Right lobe of liver (tissue), 6 donors: ENCODE measurements around the gene TWIST2. TPM values are rescaled to one million over a fixed set of nuclear protein-coding genes. Genes with fewer than 3 reads are reported as not detected.

ENCODE experiments used
- ATAC-seq, 4 donors: fragments of 200-7000 bp; cut with Tn5 transposase; one replicate each; pipeline ENCODE4 v1.9.1; 2020; ENCODE audit warnings: mild to moderate bottlenecking in 4 of 4, moderate library complexity in 4 of 4
- DNase-seq, 3 donors: peaks; one replicate each; pipeline ENCODE4 v3.0.0-alpha.2; 2020
- H3K27ac ChIP-seq, 3 donors: fragments of 200-600 bp; one replicate each; pipeline ENCODE4 v1.8.0; 2022
- H3K27me3 ChIP-seq, 2 donors: fragments of 200-600 bp; one replicate each; pipeline ENCODE4 v1.8.0; 2022
- H3K36me3 ChIP-seq, 4 donors: fragments of 200-600 bp; sonication (generic) in 1 of 4; one replicate each; pipeline versions ENCODE4 v1.5.1 to v1.8.0; 2017 to 2022; ENCODE audit warnings: control low read depth in 1 of 4
- H3K4me1 ChIP-seq, 4 donors: fragments of 200-600 bp; sonication (generic) in 1 of 4; one replicate each; pipeline versions ENCODE4 v1.5.1 to v1.8.0; 2017 to 2022; ENCODE audit warnings: control low read depth in 1 of 4
- H3K4me3 ChIP-seq, 3 donors: fragments of 200-600 bp; one replicate each; pipeline ENCODE4 v1.8.0; 2022
- H3K9me3 ChIP-seq, 4 donors: fragments of 200-600 bp; sonication (generic) in 1 of 4; one replicate each; pipeline versions ENCODE4 v1.5.1 to v1.8.0; 2017 to 2022; ENCODE audit warnings: control low read depth in 1 of 4
- POLR2A ChIP-seq: fragments of 450-650 bp; IDR thresholded peaks from one replicate; pipeline ENCODE4 v1.6.1; 2017; ENCODE audit warnings: antibody characterized with exemption, mild to moderate bottlenecking
- WGBS: methylation state at CpG from one replicate; pipeline ENCODE4 v1.1.6; 2018; ENCODE audit warnings: low coverage, low lambda C conversion rate; ENCODE audit not compliant: insufficient coverage; ENCODE audit errors: missing lambda C conversion rate; 5-methylcytosine and 5-hydroxymethylcytosine counted together
- intact Hi-C, 2 donors: fragments of 100-400 bp; cut with DNase I; formaldehyde crosslinking; loops; one replicate each; pipeline versions ENCODE4 v1.11.2 to v1.14.1; 2022
- total RNA-seq, 6 experiments: library from RNA; depleted of rRNA in 2 of 6; stranded (reverse); fragments of >200 nt in 2 of 6; fragmentation: NEBNext Ultra II Directional in 3 of 6; extraction: Animal tissue kit (Norgen Biotek cat#: 25700) in 3 of 6; gene quantifications; one replicate each; pipeline versions ENCODE4 v1.1.0 to v1.2.4, GENCODE V29; 2016 to 2023
- TF ChIP-seq, protein P1 (sequence below), 4 donors: fragments of 200-600 bp in 3 of 4; fragments of 450-650 bp in 1 of 4; IDR thresholded peaks; one replicate each; pipeline versions ENCODE4 v1.5.1 to v1.8.0; 2016 to 2022; ENCODE audit warnings: antibody characterized with exemption in 4 of 4, mild to moderate bottlenecking in 2 of 4
- donor health status: DM: no; HTN: yes; CAD: no.
- donor health status: DM: no; HTN: no; CAD: no.
- donor health status: DM: no; HTN: no; CAD: no.
- donor health status: DM: no; HTN: yes; CAD: no.
- donor health status: DM: no; HTN: yes; CAD: no.

The TWIST2 gene
- total RNA-seq, 6 experiments from 2014 or later = 0.15 to 0.56 (median 0.18) TPM; not detected in 3

DNA sequence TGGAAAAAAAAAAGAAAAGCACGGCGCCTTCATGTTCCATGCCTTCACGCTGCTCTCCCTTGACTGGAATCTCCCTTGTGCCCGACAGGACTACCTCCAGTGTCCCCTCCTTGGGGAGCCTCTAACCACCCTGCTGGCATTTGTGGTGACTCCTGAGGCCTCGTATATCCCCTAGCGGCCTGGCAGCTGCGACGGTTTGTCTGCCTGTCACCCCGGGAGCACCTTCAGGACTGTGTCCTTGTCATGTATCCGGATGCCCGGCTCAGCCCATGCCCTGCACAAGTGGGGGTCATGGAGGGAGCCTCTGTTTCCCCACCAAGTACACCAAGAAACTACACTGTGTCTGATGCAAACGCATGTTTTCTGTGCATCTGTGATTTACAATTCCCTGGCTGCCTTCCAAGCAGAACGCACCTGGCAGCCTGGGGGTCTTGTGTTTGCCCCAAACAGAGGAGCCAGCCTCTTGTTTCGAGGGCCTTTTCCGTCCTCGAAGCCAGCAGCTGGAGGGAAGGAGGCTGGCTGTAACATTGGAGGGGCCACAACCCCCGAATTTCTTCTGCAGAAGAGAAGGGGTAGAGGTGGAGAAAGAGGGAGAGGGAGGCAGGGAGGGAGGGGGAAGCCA, 18.9 kb downstream of the TWIST2 start:
- Histone ChIP-seq H3K27me3 (no peaks in the 10 kb centered on the region), H3K4me1 (no peaks in the 10 kb centered on the region), H3K36me3 (no peaks in the 10 kb centered on the region), H3K4me3 (no peak overlapping the region), H3K27ac (no peak overlapping the region), H3K9me3 (no peaks in the 10 kb centered on the region)
- intact Hi-C loops = no loop called here
- ATAC-seq (no peak), DNase-seq (no peak)
- 70% methylated on average over 9 of the region's 17 CpGs for WGBS
- TF ChIP-seq, protein P1, sequence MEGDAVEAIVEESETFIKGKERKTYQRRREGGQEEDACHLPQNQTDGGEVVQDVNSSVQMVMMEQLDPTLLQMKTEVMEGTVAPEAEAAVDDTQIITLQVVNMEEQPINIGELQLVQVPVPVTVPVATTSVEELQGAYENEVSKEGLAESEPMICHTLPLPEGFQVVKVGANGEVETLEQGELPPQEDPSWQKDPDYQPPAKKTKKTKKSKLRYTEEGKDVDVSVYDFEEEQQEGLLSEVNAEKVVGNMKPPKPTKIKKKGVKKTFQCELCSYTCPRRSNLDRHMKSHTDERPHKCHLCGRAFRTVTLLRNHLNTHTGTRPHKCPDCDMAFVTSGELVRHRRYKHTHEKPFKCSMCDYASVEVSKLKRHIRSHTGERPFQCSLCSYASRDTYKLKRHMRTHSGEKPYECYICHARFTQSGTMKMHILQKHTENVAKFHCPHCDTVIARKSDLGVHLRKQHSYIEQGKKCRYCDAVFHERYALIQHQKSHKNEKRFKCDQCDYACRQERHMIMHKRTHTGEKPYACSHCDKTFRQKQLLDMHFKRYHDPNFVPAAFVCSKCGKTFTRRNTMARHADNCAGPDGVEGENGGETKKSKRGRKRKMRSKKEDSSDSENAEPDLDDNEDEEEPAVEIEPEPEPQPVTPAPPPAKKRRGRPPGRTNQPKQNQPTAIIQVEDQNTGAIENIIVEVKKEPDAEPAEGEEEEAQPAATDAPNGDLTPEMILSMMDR (IDR thresholded peaks at IDR 0.05) = no peak
- no peak for TF ChIP-seq POLR2A

DNA sequence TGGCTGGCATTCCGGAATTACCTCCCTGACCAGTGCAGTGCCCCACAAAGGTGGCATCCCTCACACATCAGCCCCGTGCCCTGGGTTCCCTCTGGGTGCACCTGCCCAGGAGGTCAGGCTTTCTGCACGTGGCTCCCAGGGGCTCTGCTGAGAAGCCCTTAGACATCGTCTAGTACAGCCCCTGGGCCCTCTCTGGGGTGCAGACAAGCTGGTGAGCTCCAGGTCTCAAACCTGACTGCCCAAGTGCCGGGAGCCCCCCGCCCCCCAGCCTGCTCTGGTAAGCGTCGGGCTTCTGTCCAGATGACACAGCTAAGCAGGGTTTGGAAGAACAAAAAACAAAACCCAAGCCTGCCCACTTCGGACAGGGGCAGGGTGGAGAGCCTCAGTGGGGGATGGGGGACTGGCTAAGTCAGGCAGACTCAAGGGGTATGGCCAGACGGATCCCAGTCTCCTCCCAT, 20.2 kb downstream of the TWIST2 start:
- no peak overlapping the region for H3K4me3 ChIP-seq
- ATAC-seq (no peak), DNase-seq (no peak)
- H3K9me3 ChIP-seq = no peaks in the 10 kb centered on the region
- no peaks in the 10 kb centered on the region for H3K36me3 ChIP-seq
- WGBS = 63% methylated on average over 5 of the region's 10 CpGs
- no peak overlapping the region for H3K27ac ChIP-seq
- no peaks in the 10 kb centered on the region for H3K4me1 ChIP-seq
- intact Hi-C loops = no loop called here
- no peaks in the 10 kb centered on the region for H3K27me3 ChIP-seq
- TF ChIP-seq, protein P1 (IDR thresholded peaks at IDR 0.05) = no peak
- no peak for TF ChIP-seq POLR2A

DNA sequence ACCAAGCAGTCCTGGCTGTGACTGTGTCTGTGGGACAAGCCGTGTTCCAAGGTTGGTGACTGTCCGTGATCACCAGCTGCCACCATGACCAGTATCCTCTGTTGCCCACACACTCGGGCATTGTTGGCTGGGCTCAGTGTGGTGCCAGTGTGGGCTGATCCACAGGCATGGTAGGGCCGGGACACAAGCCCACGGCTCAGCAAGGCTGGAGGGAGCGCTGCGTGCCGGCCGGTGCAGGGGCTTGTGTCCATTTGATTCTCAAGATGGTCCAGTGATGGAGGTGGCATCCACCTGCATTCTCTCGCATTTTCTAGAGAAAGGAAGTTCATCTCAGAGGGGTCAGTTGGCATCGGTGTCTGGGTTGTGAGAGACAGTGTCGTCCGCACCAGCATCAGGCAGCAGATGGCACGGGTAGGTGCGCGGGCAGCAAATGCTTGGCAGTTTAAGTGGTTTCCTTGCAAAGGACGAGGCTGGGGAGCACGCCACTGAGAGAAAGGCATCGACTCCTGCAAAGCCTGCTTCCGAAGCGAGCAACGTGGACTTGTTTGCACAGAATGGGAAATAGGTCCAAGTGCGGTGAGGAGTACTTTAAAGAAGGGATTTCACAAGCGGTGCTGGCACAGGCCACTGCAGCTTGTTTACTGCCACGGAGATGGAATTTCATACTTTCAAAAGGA, 20.9 kb downstream of the TWIST2 start:
- Histone ChIP-seq H3K4me1 (no peaks in the 10 kb centered on the region), H3K9me3 (no peaks in the 10 kb centered on the region), H3K36me3 (no peaks in the 10 kb centered on the region), H3K27ac (no peak overlapping the region), H3K27me3 (no peaks in the 10 kb centered on the region), H3K4me3 (no peak overlapping the region)
- TF ChIP-seq POLR2A = no peak
- TF ChIP-seq, protein P1 (IDR thresholded peaks at IDR 0.05) = no peak
- DNase-seq (no peak), ATAC-seq (peak in 3 of 4 donors; percentile 9 to 55 (median 43))
- WGBS = 55% methylated on average over 16 of the region's 25 CpGs
- intact Hi-C loops = no loop called here

DNA sequence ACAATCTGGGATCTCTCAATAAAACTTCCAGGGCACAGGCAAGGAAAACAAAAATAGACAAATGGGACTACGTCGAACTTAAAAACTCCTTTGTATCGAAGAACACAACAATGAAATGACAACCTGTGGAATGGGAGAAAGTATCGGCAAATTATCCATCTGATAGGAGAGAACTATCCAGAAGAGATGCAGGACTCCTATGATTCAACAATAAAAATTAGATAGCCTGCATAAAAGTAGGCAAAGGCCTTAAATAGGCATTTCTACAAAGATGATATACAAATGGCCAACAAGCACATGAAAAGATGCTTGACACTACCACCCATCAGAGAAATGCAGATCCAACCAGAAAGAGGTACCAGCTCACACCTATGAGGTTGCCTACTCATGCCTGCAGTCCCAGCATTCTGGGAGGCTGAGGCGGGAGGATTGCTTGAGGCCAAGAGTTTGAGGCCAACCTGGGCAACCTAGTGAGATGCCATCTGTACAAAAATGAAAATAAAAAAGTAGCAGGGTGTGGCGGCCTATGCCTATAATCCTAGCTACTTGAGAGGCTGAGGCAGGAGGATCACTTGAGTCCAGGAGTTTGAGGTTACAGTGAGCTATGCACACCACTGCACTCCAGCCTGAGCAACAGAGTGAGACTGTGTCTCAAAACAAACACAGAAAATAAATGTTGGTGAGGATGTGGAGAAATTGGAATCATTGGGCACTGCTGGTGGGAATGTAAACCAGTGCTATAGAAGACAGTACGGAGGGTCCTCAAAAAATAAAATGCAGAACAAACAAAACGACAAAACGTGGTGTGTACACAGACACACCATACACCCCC, 21.6 kb downstream of the TWIST2 start:
- Histone ChIP-seq H3K27me3 (no peaks in the 10 kb centered on the region), H3K9me3 (no peaks in the 10 kb centered on the region), H3K4me1 (no peaks in the 10 kb centered on the region), H3K27ac (no peak overlapping the region), H3K36me3 (no peaks in the 10 kb centered on the region), H3K4me3 (no peak overlapping the region)
- WGBS = 74% methylated on average over 6 of the region's 9 CpGs
- intact Hi-C loops = no loop called here
- no peak for DNase-seq
- TF ChIP-seq POLR2A = no peak
- TF ChIP-seq, protein P1 (IDR thresholded peaks at IDR 0.05) = no peak
- no peak for ATAC-seq
